Parathyroid adenoma (tissue), 2 donors: ENCODE data around the gene HERC4.

ENCODE experiments used
- H2AFZ ChIP-seq: fragments of 300-600 bp; sonication (generic); one replicate; pipeline ENCODE4 v1.7.0; 2017; ENCODE audit warnings: antibody characterized with exemption, mild to moderate bottlenecking
- H3K27ac ChIP-seq: fragments of 300-600 bp; sonication (generic); one replicate; pipeline ENCODE4 v1.7.0; 2017
- H3K27me3 ChIP-seq: fragments of 300-600 bp; sonication (generic); one replicate; pipeline ENCODE4 v1.7.0; 2017; ENCODE audit warnings: low read length; ENCODE audit not compliant: control insufficient read depth, insufficient read depth
- H3K36me3 ChIP-seq: fragments of 300-600 bp; sonication (generic); one replicate; pipeline ENCODE4 v1.7.0; 2017; ENCODE audit warnings: low read length; ENCODE audit not compliant: control insufficient read depth, insufficient read depth
- H3K4me1 ChIP-seq: fragments of 300-600 bp; sonication (generic); one replicate; pipeline ENCODE4 v1.7.0; 2017; ENCODE audit warnings: control low read depth
- H3K4me2 ChIP-seq: fragments of 300-600 bp; sonication (generic); one replicate; pipeline ENCODE4 v1.7.0; 2017; ENCODE audit warnings: low read length
- H3K4me3 ChIP-seq: fragments of 300-600 bp; sonication (generic); one replicate; pipeline ENCODE4 v1.7.0; 2017; ENCODE audit warnings: low read depth, low read length
- H3K79me2 ChIP-seq: fragments of 300-600 bp; sonication (generic); one replicate; pipeline ENCODE4 v1.7.0; 2017; ENCODE audit warnings: control low read depth
- H3K9ac ChIP-seq: fragments of 300-600 bp; sonication (generic); one replicate; pipeline ENCODE4 v1.7.0; 2017; ENCODE audit warnings: mild to moderate bottlenecking
- H3K9me3 ChIP-seq: fragments of 300-600 bp; sonication (generic); one replicate; pipeline ENCODE4 v1.7.0; 2017; ENCODE audit warnings: low read length; ENCODE audit not compliant: control insufficient read depth
- TF ChIP-seq, protein P1 (sequence below): fragments of 300-600 bp; sonication (generic); IDR thresholded peaks from one replicate; pipeline ENCODE4 v1.7.0; 2017; ENCODE audit warnings: antibody characterized with exemption, mild to moderate bottlenecking
- donor health status: primary hyperparathyroidism.

The HERC4 gene

DNA sequence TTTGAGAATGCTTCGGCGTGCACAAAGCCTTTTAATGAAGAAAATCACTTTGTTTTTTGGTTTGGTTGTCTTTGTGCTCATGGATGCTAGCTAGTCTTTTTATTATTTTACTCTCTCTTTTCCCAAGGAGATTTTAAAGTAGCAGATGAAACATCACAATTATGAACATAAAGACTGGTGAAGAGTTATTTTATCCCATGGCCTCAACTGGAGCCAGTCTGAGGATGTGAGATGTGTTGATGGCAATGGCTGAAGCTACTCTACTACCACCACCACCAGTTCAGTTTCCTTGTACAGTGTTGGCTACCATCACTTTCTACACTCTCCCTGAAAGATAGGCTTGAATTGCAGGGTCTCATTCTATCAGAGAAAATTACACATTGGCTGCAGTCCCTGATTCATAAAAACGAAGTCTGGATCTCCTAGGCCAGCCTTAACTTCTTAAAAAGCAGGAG, 494 bp upstream of the HERC4 start:
- H3K4me3 ChIP-seq = peak overlapping the region; percentile 53
- H3K9ac ChIP-seq = no peak overlapping the region
- peaks cover 15% of the 10 kb centered on the region for H3K79me2 ChIP-seq
- peak overlapping the region; percentile 99 for H2AFZ ChIP-seq
- peak overlapping the region; percentile 73 for H3K27ac ChIP-seq
- H3K4me1 ChIP-seq = peaks cover 5% of the 10 kb centered on the region
- peak overlapping the region; percentile 87 for H3K4me2 ChIP-seq
- no peaks in the 10 kb centered on the region for H3K27me3 ChIP-seq
- H3K9me3 ChIP-seq = no peaks in the 10 kb centered on the region
- no peaks in the 10 kb centered on the region for H3K36me3 ChIP-seq
- TF ChIP-seq, protein P1, sequence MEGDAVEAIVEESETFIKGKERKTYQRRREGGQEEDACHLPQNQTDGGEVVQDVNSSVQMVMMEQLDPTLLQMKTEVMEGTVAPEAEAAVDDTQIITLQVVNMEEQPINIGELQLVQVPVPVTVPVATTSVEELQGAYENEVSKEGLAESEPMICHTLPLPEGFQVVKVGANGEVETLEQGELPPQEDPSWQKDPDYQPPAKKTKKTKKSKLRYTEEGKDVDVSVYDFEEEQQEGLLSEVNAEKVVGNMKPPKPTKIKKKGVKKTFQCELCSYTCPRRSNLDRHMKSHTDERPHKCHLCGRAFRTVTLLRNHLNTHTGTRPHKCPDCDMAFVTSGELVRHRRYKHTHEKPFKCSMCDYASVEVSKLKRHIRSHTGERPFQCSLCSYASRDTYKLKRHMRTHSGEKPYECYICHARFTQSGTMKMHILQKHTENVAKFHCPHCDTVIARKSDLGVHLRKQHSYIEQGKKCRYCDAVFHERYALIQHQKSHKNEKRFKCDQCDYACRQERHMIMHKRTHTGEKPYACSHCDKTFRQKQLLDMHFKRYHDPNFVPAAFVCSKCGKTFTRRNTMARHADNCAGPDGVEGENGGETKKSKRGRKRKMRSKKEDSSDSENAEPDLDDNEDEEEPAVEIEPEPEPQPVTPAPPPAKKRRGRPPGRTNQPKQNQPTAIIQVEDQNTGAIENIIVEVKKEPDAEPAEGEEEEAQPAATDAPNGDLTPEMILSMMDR = no peak

DNA sequence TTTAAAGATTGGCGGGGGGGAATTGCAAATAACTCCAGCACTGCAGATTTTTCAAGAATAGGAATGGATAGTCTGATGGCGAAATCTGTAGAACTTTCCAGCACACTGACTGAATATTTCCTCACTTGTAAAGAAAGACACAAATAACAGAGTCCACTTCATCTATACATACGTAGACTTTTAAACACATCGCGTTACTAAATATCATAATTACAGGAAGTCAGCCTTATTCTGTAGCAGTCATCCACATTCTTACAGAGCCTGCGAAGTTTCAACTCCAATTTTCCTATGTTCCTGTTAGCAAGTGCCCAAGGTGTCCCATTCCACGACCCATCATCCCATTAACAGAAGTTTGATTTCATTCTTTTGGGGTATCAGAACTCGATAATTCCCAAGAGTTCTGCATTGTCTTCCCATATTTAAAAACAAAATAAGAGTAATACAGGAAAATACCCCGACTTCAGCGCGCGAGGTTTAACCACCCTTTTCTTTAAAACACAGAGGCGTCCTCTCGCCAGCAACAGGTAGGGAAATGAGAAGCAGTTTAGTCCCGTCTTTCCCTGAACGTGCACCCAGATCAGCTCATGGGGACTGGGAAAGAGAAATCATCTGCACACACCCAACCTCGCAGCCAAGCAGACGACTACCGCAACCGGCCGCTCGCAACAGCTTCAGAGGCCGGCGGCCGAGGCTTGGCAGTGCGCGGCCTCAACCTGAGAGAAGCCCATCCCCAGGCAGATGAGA, 880 bp downstream of the HERC4 start:
- Histone ChIP-seq H3K9me3 (no peaks in the 10 kb centered on the region), H3K9ac (peak overlapping the region; percentile 98), H2AFZ (peak overlapping the region; percentile 100), H3K27ac (peak overlapping the region; percentile 94), H3K79me2 (peaks cover 15% of the 10 kb centered on the region), H3K4me1 (peaks cover 5% of the 10 kb centered on the region), H3K27me3 (no peaks in the 10 kb centered on the region), H3K4me3 (peak overlapping the region; percentile 98), H3K36me3 (no peaks in the 10 kb centered on the region), H3K4me2 (peak overlapping the region; percentile 81)
- TF ChIP-seq, protein P1 = no peak

GRCh38 chr10:68073631-68074030, 1.5 kb downstream of the HERC4 start:
- H3K79me2 ChIP-seq = peaks cover 15% of the 10 kb centered on the region
- no peak overlapping the region for H3K27ac ChIP-seq
- H3K4me1 ChIP-seq = peaks cover 5% of the 10 kb centered on the region
- peak overlapping the region; percentile 81 for H3K4me2 ChIP-seq
- H3K36me3 ChIP-seq = no peaks in the 10 kb centered on the region
- TF ChIP-seq, protein P1 = no peak
- H3K27me3 ChIP-seq = no peaks in the 10 kb centered on the region
- no peak overlapping the region for H3K9ac ChIP-seq
- peak overlapping the region; percentile 98 for H3K4me3 ChIP-seq
- H2AFZ ChIP-seq = no peak overlapping the region
- no peaks in the 10 kb centered on the region for H3K9me3 ChIP-seq

GRCh38 chr10:68067508-68067907, 7.6 kb downstream of the HERC4 start:
- no peaks in the 10 kb centered on the region for H3K4me1 ChIP-seq
- H3K36me3 ChIP-seq = no peaks in the 10 kb centered on the region
- H2AFZ ChIP-seq = no peak overlapping the region
- H3K4me3 ChIP-seq = no peak overlapping the region
- TF ChIP-seq, protein P1 = no peak
- H3K9ac ChIP-seq = no peak overlapping the region
- no peaks in the 10 kb centered on the region for H3K27me3 ChIP-seq
- H3K4me2 ChIP-seq = no peak overlapping the region
- peaks cover 14% of the 10 kb centered on the region for H3K79me2 ChIP-seq
- H3K27ac ChIP-seq = no peak overlapping the region
- H3K9me3 ChIP-seq = no peaks in the 10 kb centered on the region

DNA sequence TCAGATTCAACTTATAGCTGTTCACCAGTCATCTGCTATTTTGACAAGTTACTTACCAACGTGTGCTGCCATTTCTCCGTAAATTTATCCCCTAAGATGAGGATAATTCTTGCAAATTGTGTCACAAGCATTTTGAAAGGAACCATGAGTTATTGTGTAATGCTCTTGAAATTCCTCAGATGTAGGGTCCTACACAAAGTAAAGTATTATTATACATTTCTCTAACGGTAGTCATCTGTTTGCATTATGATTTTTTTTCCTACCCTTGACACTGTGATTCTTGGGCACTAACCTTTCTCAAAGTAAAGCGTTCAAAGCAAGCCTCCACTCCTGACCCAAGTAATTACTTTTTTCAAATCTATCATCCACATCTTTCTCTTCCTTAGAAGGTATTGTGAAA, 8.1 kb downstream of the HERC4 start:
- Histone ChIP-seq H3K9ac (no peak overlapping the region), H3K4me2 (no peak overlapping the region), H3K4me3 (no peak overlapping the region), H3K79me2 (peaks cover 14% of the 10 kb centered on the region), H3K36me3 (no peaks in the 10 kb centered on the region), H3K9me3 (no peaks in the 10 kb centered on the region), H3K27ac (no peak overlapping the region), H3K27me3 (no peaks in the 10 kb centered on the region), H3K4me1 (no peaks in the 10 kb centered on the region), H2AFZ (no peak overlapping the region)
- TF ChIP-seq, protein P1 = no peak
